GM10248 (cell line): ENCODE measurements around the gene COL16A1.

Experiments used
- CTCF ChIA-PET: fragments of 300-600 bp; sonication (Branson Sonifier 250); formaldehyde crosslinking; extraction: SDS; loops from one replicate; lab custom pipeline; 2021; ENCODE audit warnings: antibody characterized with exemption; lab: Yijun Ruan, JAX
- POLR2A ChIA-PET: fragments of 350-650 bp; sonication (Branson Sonifier 250); formaldehyde crosslinking; extraction: SDS; loops from one replicate; lab custom pipeline; 2020; ENCODE audit warnings: antibody characterized with exemption; lab: Yijun Ruan, JAX
- DNase-seq: peaks from one replicate; pipeline ENCODE4 v3.0.0; 2012; ENCODE audit errors: extremely low spot score
- CTCF ChIP-seq: IDR thresholded peaks from 2 replicates; pipeline ENCODE4 v1.5.1; 2012; ENCODE audit warnings: mild to moderate bottlenecking, low read depth; ENCODE audit errors: extremely low read depth, missing control alignments, control extremely low read depth

The COL16A1 gene

DNA sequence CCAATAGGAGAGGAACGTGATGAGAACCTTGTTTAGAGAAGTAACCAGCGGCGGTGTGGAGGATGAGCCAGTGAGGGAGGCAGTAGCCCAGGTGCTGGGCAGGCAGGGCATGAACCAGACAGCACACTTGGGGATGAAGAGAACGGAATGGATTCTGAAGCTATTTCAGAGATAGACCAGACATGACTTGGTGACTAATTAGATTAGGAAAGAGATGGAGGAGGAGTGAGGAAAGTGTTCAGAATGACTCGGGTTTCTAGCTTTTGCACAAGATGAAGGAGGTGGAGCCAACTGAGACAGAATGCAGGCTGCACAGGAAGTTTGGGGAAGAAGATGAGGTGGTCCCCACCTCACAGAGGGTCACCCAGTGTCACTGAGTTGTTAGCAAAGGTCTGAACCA is 64.3 kb downstream of the COL16A1 start:
- no peak for TF ChIP-seq CTCF
- CTCF ChIA-PET: interaction anchor here (1.1 to 1.6 kb wide), 3 partner anchors 12 to 52 kb away, joined by 3 to 9 read pairs (median 3); no protein-coding TSS in a partner anchor
- POLR2A ChIA-PET: no interaction called here
- DNase-seq: no peak

DNA sequence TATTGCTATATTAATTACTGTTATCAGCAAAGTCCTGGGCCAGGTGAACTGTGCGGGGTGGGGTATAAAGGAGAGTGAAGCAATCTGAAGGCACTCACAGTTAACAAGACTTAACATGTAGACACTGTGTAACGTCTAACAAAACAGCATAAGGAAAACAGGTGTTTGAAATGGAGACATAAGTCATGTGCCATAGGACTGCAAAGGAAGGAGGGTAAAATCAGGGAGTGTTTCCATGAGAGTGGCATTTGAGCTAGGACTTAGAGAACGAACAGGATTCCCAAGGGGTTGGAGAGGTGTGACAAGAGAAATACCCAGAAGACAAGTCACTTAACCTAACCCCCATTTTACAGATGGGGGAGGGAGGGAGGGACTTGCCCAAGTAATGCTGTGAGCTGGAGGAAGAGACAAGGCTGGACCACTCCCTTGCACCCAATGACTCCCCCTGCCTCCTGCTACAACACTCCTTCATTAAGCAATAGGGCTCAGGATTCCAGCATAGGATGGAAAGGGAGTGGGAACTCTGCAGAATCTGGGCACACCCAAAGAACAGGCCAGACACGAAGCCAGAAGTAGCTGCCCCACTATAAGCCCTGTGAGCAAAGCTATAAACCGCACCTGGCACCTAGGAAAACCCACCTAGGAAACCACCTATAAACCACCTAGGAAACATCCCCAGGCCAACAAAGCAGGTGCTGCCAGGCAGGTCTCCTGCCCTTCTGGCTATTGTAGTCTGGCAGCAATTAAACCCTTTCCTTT is 65.7 kb downstream of the COL16A1 start:
- POLR2A ChIA-PET: interaction anchor here (0.7 to 0.9 kb wide), 2 partner anchors 15 to 34 kb away, joined by 3 to 4 read pairs; no protein-coding TSS in a partner anchor
- CTCF ChIA-PET: interaction anchor here (0.9 to 2.1 kb wide), 6 partner anchors 20 to 89 kb away, joined by 3 to 9 read pairs (median 4); no protein-coding TSS in a partner anchor
- TF ChIP-seq CTCF: no peak
- no peak for DNase-seq

DNA sequence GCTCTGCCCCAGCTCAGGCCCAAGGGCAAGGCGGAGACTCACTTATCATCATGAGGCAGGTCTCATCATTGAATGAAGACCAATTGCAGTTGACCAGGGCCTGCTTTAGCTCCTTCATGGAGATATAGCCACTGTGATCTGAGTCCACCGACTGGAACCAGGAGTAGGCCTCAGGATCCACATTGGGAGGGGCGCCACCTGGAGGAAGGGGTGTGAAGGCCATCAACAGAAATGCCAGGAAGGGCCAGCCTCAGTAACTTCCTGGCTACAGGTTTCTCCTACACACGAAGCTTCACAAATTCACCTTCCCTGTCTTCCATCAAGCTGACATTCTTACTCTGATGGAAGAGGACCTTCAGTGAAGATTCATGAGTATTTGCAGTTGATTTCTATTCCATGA is 70.7 kb downstream of the COL16A1 start:
- POLR2A ChIA-PET: no interaction called here
- peak; percentile 29 for TF ChIP-seq CTCF
- CTCF ChIA-PET: interaction anchor here (0.9 to 8.6 kb wide), 5 partner anchors 9 to 20 kb away, joined by 3 to 52 read pairs (median 4); partner anchors contain the start of genes HCRTR1 and PEF1
- DNase-seq: no peak

GRCh38 chr1:31632649-31633048 is 71.2 kb downstream of the COL16A1 start:
- ChIA-PET POLR2A (no interaction called here), CTCF (interaction anchor here (0.9 to 8.6 kb wide), 4 partner anchors 9 to 20 kb away, joined by 3 to 52 read pairs (median 12); partner anchors contain the start of genes HCRTR1 and PEF1)
- TF ChIP-seq CTCF: no peak
- no peak for DNase-seq

DNA sequence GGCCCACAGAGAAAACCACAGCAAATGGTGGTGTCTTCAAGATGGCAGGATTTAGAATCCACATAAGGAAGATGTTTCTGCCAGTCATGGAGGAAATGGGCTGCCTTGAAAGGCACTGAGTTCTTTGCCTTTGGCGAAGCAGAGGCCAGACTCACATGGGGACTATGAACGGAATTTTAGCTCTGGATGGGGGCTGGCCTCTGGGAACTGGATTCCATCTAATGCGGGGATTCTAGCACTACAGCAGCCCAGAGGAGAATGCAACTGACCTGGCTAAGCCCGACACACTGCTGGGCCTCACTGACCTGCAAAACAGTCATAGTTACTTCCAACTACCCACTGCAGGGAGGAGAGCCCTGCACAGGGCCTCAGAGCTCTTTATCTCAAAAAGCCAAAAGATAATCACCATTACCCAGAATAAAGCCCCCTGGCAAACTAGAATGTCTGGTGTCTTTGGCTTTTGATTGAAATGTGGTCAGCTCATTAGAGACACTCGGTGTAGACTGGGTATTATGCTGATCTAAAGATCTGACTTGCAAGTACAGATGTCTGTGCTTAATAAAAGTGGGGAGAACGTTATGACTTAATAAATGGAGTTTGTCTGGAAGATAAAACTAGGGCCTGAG is 74.8 kb downstream of the COL16A1 start:
- no peak for DNase-seq
- ChIA-PET CTCF (interaction anchor here (0.9 to 8.6 kb wide), 4 partner anchors 8 to 35 kb away, joined by 3 to 52 read pairs (median 3); partner anchors contain the start of gene HCRTR1), POLR2A (no interaction called here)
- TF ChIP-seq CTCF: no peak

DNA sequence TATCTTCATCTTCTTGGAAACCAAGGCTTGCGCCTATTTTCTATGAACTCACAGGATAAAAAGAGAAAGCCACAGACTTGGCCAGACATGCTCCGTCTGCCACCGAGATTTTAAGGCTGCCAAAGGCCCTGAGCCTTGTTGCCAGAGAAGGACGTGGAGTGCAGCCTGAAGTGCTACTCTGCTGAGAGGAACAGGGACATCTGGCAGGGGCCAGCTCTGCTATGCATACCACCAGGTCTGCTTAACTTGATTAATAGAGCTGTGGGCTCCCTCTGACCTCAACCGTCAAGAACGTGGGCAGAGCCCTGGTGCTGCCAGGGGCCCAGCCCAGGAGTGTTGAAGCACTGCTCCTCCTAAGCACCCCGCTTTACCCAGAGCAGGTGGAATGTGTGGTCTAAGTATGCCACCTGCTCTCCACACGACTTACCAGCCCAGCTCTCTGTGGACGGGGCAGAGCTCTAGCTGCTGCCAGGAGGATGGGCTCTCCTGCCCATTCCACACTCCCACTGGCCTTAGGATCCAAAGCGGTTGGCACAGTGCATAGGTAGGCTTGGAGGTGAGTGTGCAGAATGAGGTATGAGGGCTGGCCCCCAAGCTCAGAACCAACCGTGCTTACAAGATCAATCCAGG is 75.8 kb downstream of the COL16A1 start:
- no peak for TF ChIP-seq CTCF
- POLR2A ChIA-PET: no interaction called here
- DNase-seq: no peak
- CTCF ChIA-PET: interaction anchor here (1.0 to 8.6 kb wide), 2 partner anchors 11 to 17 kb away, joined by 3 to 52 read pairs; partner anchors contain the start of genes HCRTR1 and PEF1
